GM23248 (cell line): ENCODE results near the gene TMEM187.

Experiments used
- EZH2 ChIP-seq: fragments of 200-600 bp; sonication (generic); IDR thresholded peaks from 2 replicates; pipeline ENCODE4 v1.6.1; 2018; ENCODE audit warnings: antibody characterized with exemption, mild to moderate bottlenecking; ENCODE audit not compliant: insufficient read depth, poor library complexity, severe bottlenecking
- EZH2phosphoT487 ChIP-seq: fragments of 200-600 bp; sonication (generic); IDR thresholded peaks from 2 replicates; pipeline ENCODE4 v1.6.1; 2018; ENCODE audit warnings: antibody characterized with exemption, moderate library complexity, mild to moderate bottlenecking, low read depth; ENCODE audit not compliant: insufficient read depth

DNA sequence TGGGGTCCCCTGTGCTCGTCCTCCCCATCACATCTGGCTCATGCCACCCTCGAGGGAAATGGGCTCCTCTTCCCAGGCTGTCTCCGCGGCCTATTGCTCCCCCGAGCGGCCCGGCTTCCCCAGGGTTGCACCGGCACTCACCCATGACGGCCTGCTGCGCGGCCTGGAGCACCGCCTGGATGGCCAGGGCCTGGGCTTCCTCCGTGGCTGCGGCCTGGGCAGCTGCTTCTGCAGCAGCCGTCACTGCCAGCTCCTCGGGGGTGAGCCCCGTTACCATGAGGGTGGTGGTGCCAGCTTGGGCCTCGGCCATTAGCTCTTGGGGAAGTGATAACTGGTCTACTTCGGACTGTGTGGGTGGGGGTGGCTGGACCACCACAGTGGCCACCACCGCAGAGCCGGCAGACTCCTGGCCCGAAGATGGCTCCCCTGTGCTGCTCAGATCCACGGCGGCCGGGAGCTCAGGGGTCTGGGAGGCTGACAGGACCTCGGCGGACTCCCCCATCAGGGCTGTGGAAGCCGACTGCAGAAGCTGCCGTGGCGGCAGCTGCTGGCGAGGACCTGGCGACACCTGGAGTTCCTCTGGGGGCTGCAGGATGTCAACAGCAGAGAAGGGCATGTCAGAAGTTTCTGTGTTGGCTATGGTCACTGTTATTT lies 20.1 kb upstream of the TMEM187 start:
- TF ChIP-seq EZH2 (no peak), EZH2phosphoT487 (no peak)
